HEK293 (cell line): ENCODE measurements around the gene PAK5.

Experiments used
- EGR2 ChIP-seq: fragments of 450-650 bp; formaldehyde crosslinking; IDR thresholded peaks from 2 replicates; pipeline ENCODE4 v1.5.1; 2016; ENCODE audit warnings: low read depth, missing biosample characterization, missing genetic modification characterization
- MEIS1 ChIP-seq: sonication (generic); formaldehyde crosslinking; IDR thresholded peaks from 2 replicates; pipeline ENCODE4 v1.8.1; 2022; ENCODE audit warnings: missing genetic modification reagents, mild to moderate bottlenecking, borderline replicate concordance
- TRIM28 ChIP-seq: IDR thresholded peaks from 2 replicates; pipeline ENCODE4 v1.6.1; 2011; ENCODE audit warnings: low read length, control low read depth, borderline replicate concordance
- YY1 ChIP-seq: fragments of 450-650 bp; formaldehyde crosslinking; IDR thresholded peaks from 2 replicates; pipeline ENCODE4 v1.5.1; 2018; ENCODE audit warnings: missing biosample characterization, missing genetic modification characterization
- ZNF146 ChIP-seq: fragments of 450-650 bp; formaldehyde crosslinking; IDR thresholded peaks from 2 replicates; pipeline ENCODE4 v1.5.1; 2016; ENCODE audit warnings: missing biosample characterization, missing genetic modification characterization
- ZNF274 ChIP-seq, 2 experiments: fragments of 200-500 bp in 1 of 2; fragments of 450-650 bp in 1 of 2; sonication (Bioruptor generic) in 1 of 2; formaldehyde crosslinking in 1 of 2; IDR thresholded peaks; 2 replicates each; pipeline versions ENCODE4 v1.5.1 to v1.6.1; 2014 to 2016; ENCODE audit warnings: borderline replicate concordance in 1 of 2, inconsistent platforms in 1 of 2, low read length in 1 of 2, missing biosample characterization in 1 of 2, missing genetic modification characterization in 1 of 2
- ZNF555 ChIP-seq: fragments of 450-650 bp; formaldehyde crosslinking; conservative IDR thresholded peaks from 2 replicates; pipeline ENCODE4 v1.5.1; 2017; ENCODE audit warnings: missing biosample characterization, mild to moderate bottlenecking, missing genetic modification characterization, inconsistent platforms
- ZNF600 ChIP-seq: fragments of 450-650 bp; formaldehyde crosslinking; IDR thresholded peaks from 2 replicates; pipeline ENCODE4 v1.5.1; 2016; ENCODE audit warnings: missing biosample characterization, missing genetic modification characterization
- ZNF707 ChIP-seq: fragments of 450-650 bp; formaldehyde crosslinking; IDR thresholded peaks from 2 replicates; pipeline ENCODE4 v1.5.1; 2016; ENCODE audit warnings: missing biosample characterization, missing genetic modification characterization
- ZNF768 ChIP-seq: fragments of 450-650 bp; formaldehyde crosslinking; IDR thresholded peaks from 2 replicates; pipeline ENCODE4 v1.5.1; 2018; ENCODE audit warnings: missing biosample characterization, mild to moderate bottlenecking, missing genetic modification characterization
- TF ChIP-seq, protein P1 (sequence below): fragments of 450-650 bp; formaldehyde crosslinking; IDR thresholded peaks from 2 replicates; pipeline ENCODE4 v1.5.1; 2016; ENCODE audit warnings: missing biosample characterization, missing genetic modification characterization
- TF ChIP-seq, protein P2 (sequence below): fragments of 450-650 bp; formaldehyde crosslinking; IDR thresholded peaks from 2 replicates; pipeline ENCODE4 v1.5.1; 2016; ENCODE audit warnings: missing biosample characterization, missing genetic modification characterization
- TF ChIP-seq, protein P3 (sequence below): fragments of 450-650 bp; formaldehyde crosslinking; IDR thresholded peaks from 2 replicates; pipeline ENCODE4 v1.5.1; 2016; ENCODE audit warnings: missing biosample characterization, missing genetic modification characterization

DNA sequence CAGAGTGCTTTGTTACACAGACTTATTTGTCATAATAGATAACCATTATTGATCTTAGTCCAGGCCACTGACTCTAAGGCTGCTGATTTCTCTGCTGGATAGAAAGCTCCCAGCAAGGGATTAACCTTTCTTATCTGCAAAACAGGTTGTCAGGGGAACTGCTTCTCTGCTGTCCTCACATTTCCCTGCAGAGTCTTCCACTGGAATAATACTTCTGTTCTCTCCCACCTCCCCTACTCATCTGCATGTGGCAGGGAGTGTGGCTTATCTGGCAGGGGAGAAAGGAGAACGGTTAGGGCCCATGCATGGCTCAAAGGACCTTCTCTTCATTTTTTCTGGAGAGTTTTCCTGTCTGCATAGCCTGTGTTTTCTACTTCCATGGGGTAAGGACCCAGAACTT, 238.3 kb downstream of the PAK5 start:
- TF ChIP-seq, protein P1, sequence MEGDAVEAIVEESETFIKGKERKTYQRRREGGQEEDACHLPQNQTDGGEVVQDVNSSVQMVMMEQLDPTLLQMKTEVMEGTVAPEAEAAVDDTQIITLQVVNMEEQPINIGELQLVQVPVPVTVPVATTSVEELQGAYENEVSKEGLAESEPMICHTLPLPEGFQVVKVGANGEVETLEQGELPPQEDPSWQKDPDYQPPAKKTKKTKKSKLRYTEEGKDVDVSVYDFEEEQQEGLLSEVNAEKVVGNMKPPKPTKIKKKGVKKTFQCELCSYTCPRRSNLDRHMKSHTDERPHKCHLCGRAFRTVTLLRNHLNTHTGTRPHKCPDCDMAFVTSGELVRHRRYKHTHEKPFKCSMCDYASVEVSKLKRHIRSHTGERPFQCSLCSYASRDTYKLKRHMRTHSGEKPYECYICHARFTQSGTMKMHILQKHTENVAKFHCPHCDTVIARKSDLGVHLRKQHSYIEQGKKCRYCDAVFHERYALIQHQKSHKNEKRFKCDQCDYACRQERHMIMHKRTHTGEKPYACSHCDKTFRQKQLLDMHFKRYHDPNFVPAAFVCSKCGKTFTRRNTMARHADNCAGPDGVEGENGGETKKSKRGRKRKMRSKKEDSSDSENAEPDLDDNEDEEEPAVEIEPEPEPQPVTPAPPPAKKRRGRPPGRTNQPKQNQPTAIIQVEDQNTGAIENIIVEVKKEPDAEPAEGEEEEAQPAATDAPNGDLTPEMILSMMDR = no peak
- no peak for TF ChIP-seq ZNF274 (IDR thresholded peaks at IDR 0.05; ENCODE audit: low read length)
- TF ChIP-seq ZNF274 (tag by site-specific recombination; IDR thresholded peaks at IDR 0.05; ENCODE audit: borderline replicate concordance) = no peak
- TF ChIP-seq, protein P2, sequence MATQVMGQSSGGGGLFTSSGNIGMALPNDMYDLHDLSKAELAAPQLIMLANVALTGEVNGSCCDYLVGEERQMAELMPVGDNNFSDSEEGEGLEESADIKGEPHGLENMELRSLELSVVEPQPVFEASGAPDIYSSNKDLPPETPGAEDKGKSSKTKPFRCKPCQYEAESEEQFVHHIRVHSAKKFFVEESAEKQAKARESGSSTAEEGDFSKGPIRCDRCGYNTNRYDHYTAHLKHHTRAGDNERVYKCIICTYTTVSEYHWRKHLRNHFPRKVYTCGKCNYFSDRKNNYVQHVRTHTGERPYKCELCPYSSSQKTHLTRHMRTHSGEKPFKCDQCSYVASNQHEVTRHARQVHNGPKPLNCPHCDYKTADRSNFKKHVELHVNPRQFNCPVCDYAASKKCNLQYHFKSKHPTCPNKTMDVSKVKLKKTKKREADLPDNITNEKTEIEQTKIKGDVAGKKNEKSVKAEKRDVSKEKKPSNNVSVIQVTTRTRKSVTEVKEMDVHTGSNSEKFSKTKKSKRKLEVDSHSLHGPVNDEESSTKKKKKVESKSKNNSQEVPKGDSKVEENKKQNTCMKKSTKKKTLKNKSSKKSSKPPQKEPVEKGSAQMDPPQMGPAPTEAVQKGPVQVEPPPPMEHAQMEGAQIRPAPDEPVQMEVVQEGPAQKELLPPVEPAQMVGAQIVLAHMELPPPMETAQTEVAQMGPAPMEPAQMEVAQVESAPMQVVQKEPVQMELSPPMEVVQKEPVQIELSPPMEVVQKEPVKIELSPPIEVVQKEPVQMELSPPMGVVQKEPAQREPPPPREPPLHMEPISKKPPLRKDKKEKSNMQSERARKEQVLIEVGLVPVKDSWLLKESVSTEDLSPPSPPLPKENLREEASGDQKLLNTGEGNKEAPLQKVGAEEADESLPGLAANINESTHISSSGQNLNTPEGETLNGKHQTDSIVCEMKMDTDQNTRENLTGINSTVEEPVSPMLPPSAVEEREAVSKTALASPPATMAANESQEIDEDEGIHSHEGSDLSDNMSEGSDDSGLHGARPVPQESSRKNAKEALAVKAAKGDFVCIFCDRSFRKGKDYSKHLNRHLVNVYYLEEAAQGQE (tag by site-specific recombination) = no peak
- no peak for TF ChIP-seq EGR2 (tag by site-specific recombination)
- TF ChIP-seq, protein P3, sequence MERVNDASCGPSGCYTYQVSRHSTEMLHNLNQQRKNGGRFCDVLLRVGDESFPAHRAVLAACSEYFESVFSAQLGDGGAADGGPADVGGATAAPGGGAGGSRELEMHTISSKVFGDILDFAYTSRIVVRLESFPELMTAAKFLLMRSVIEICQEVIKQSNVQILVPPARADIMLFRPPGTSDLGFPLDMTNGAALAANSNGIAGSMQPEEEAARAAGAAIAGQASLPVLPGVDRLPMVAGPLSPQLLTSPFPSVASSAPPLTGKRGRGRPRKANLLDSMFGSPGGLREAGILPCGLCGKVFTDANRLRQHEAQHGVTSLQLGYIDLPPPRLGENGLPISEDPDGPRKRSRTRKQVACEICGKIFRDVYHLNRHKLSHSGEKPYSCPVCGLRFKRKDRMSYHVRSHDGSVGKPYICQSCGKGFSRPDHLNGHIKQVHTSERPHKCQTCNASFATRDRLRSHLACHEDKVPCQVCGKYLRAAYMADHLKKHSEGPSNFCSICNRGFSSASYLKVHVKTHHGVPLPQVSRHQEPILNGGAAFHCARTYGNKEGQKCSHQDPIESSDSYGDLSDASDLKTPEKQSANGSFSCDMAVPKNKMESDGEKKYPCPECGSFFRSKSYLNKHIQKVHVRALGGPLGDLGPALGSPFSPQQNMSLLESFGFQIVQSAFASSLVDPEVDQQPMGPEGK (tag by site-specific recombination) = no peak
- no peak for TF ChIP-seq YY1 (tag by site-specific recombination)
- no peak for TF ChIP-seq ZNF600
- TF ChIP-seq ZNF146 (tag by site-specific recombination) = no peak
- TF ChIP-seq ZNF707 (tag by site-specific recombination) = no peak
- TF ChIP-seq ZNF555 = no peak
- no peak for TF ChIP-seq ZNF768
- TF ChIP-seq MEIS1 = no peak
- no peak for TF ChIP-seq TRIM28
